Mesenchymal stem cell (in vitro differentiated cells and primary cell): Measurements from ENCODE around the gene SIM2.

Experiments
- DNase-seq: peaks from one replicate; pipeline ENCODE4 v3.0.0-alpha.2; 2013
- H2AFZ ChIP-seq: one replicate; pipeline ENCODE4 v1.6.1; 2013; ENCODE audit warnings: low read depth, mild to moderate bottlenecking, control low read depth, inconsistent platforms, low read length, moderate library complexity
- H2AK5ac ChIP-seq: 2 replicates; pipeline ENCODE4 v1.6.1; 2013; ENCODE audit warnings: low read length, moderate library complexity, mild to moderate bottlenecking, inconsistent platforms; ENCODE audit not compliant: severe bottlenecking
- H2BK120ac ChIP-seq: one replicate; pipeline ENCODE4 v1.6.1; 2013; ENCODE audit warnings: low read depth, mild to moderate bottlenecking, inconsistent platforms, low read length, moderate library complexity
- H2BK12ac ChIP-seq, 2 experiments: one replicate each; pipeline ENCODE4 v1.6.1; 2013; ENCODE audit warnings: inconsistent platforms in 2 of 2, low read length in 2 of 2, mild to moderate bottlenecking in 2 of 2, moderate library complexity in 2 of 2, control low read depth in 1 of 2
- H2BK15ac ChIP-seq: one replicate; pipeline ENCODE4 v1.6.1; 2013; ENCODE audit warnings: mild to moderate bottlenecking, low read depth, inconsistent platforms; ENCODE audit not compliant: poor library complexity, severe bottlenecking
- H2BK5ac ChIP-seq: 2 replicates; pipeline ENCODE4 v1.6.1; 2013; ENCODE audit warnings: low read depth, mild to moderate bottlenecking, low read length, control low read depth, inconsistent platforms; ENCODE audit not compliant: poor library complexity, severe bottlenecking
- H3K14ac ChIP-seq, 2 experiments: one replicate each; pipeline ENCODE4 v1.6.1; 2013; ENCODE audit warnings: inconsistent platforms in 2 of 2, low read length in 2 of 2, control low read depth in 1 of 2, mild to moderate bottlenecking in 1 of 2, moderate library complexity in 1 of 2
- H3K18ac ChIP-seq, 2 experiments: one replicate each; pipeline ENCODE4 v1.6.1; 2013; ENCODE audit warnings: inconsistent platforms in 2 of 2, low read length in 2 of 2, control low read depth in 1 of 2, low read depth in 1 of 2, mild to moderate bottlenecking in 1 of 2
- H3K23ac ChIP-seq, 2 experiments: one replicate each; pipeline ENCODE4 v1.6.1; 2013; ENCODE audit warnings: inconsistent platforms in 2 of 2, low read length in 2 of 2, mild to moderate bottlenecking in 2 of 2, moderate library complexity in 2 of 2, control low read depth in 1 of 2
- H3K27ac ChIP-seq: 2 replicates; pipeline ENCODE4 v1.5.1; 2013; ENCODE audit warnings: mild to moderate bottlenecking, moderate library complexity, low read length, control low read depth, inconsistent platforms; ENCODE audit not compliant: poor library complexity, severe bottlenecking
- H3K27me3 ChIP-seq, 2 experiments: 2 replicates each; pipeline versions ENCODE4 v1.6.1 to v1.7.0; 2013; ENCODE audit warnings: low read length in 2 of 2, mild to moderate bottlenecking in 2 of 2, moderate library complexity in 2 of 2, control low read depth in 1 of 2, inconsistent platforms in 1 of 2; ENCODE audit not compliant: control insufficient read depth in 1 of 2, insufficient read depth in 1 of 2
- H3K36me3 ChIP-seq, 2 experiments: 2 replicates each; pipeline versions ENCODE4 v1.6.1 to v1.7.0; 2013; ENCODE audit warnings: low read length in 2 of 2, control low read depth in 1 of 2, inconsistent platforms in 1 of 2, low read depth in 1 of 2, mild to moderate bottlenecking in 1 of 2; ENCODE audit not compliant: insufficient read depth in 2 of 2, control insufficient read depth in 1 of 2
- H3K4ac ChIP-seq, 2 experiments: one replicate each; pipeline ENCODE4 v1.6.1; 2013; ENCODE audit warnings: inconsistent platforms in 2 of 2, low read length in 2 of 2, mild to moderate bottlenecking in 2 of 2, moderate library complexity in 2 of 2, control low read depth in 1 of 2, low read depth in 1 of 2
- H3K4me1 ChIP-seq: 2 replicates; pipeline ENCODE4 v1.6.1; 2013; ENCODE audit warnings: low read depth, low read length, control low read depth; ENCODE audit not compliant: control insufficient read depth, insufficient read depth
- H3K4me2 ChIP-seq: 2 replicates; pipeline ENCODE4 v1.6.1; 2013; ENCODE audit warnings: low read length, mild to moderate bottlenecking, inconsistent platforms; ENCODE audit not compliant: poor library complexity, severe bottlenecking
- H3K4me3 ChIP-seq, 2 experiments: 2 replicates each; pipeline versions ENCODE4 v1.5.1 to v1.7.0; 2013; ENCODE audit warnings: low read length in 2 of 2, mild to moderate bottlenecking in 2 of 2, control low read depth in 1 of 2, low read depth in 1 of 2; ENCODE audit not compliant: insufficient read depth in 1 of 2
- H3K79me1 ChIP-seq: replicated peaks from 2 replicates; pipeline ENCODE4 v1.6.1; 2013; ENCODE audit warnings: mild to moderate bottlenecking, control low read depth, low read length, inconsistent platforms; ENCODE audit not compliant: poor library complexity, severe bottlenecking
- H3K9ac ChIP-seq: 2 replicates; pipeline ENCODE4 v1.7.0; 2013; ENCODE audit warnings: mild to moderate bottlenecking, low read length, moderate library complexity
- H3K9me3 ChIP-seq: 2 replicates; pipeline ENCODE4 v1.7.0; 2013; ENCODE audit warnings: mild to moderate bottlenecking, low read length; ENCODE audit not compliant: control insufficient read depth
- H4K8ac ChIP-seq: one replicate; pipeline ENCODE4 v1.6.1; 2013; ENCODE audit warnings: inconsistent platforms, mild to moderate bottlenecking, low read length, moderate library complexity
- H4K91ac ChIP-seq: one replicate; pipeline ENCODE4 v1.6.1; 2013; ENCODE audit warnings: mild to moderate bottlenecking, low read length, inconsistent platforms
- WGBS: methylation state at CpG from one replicate; pipeline ENCODE4 v1.1.7; 2013; ENCODE audit warnings: mixed read lengths; 5-methylcytosine and 5-hydroxymethylcytosine counted together

The SIM2 gene

DNA sequence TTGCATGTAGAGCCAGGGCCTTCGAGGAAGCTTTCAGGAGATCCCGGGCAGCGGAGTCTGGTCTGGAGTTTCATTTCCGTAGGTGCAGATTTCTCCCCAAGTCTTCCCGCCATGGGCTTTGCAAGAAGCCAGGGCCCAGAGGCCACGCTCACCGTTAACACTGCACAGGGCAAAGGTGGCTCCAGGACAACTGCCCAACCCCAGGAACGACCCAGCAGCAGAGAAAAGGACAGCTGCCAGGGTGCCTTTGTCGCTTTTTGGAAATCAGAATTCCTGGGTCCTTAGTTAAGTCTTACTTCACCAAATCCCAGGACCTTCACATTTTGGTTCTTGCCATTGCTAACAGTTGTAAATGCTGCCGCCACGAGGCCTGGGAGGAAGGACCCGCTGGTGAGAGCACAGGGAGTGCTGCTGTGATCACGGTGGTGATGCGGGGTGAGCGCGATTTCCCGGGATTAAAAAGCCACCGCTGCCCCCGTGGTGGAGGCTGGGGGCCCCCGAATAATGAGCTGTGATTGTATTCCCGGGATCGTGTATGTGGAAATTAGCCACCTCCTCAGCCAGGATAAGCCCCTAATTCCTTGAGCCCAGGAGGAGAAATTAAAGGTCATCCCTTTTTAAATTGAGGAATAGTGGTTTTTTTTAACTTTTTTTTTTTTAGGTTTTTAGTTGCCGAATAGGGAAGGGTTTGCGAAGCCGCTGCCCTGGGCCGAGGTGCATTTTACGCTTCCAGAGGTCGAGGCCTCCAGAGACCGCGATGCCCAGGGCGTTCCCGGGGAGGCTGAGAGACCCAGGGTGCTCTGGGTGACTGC lies 8.2 kb downstream of the SIM2 start:
- H4K8ac ChIP-seq: no peak overlapping the region
- H3K4me2 ChIP-seq: no peak overlapping the region
- no peaks in the 10 kb centered on the region for H3K9me3 ChIP-seq
- no peaks in the 10 kb centered on the region for H3K79me1 ChIP-seq
- H3K23ac ChIP-seq: no peak overlapping the region
- H2BK15ac ChIP-seq: no peak overlapping the region
- no peak overlapping the region for H3K9ac ChIP-seq
- H3K36me3 ChIP-seq: no peaks in the 10 kb centered on the region
- H4K91ac ChIP-seq: no peak overlapping the region
- no peak overlapping the region for H3K14ac ChIP-seq
- H3K4ac ChIP-seq: no peak overlapping the region
- no peak overlapping the region for H3K18ac ChIP-seq
- no peak overlapping the region for H2AFZ ChIP-seq
- WGBS: 6% methylated on average over 32 of the region's 32 CpGs
- no peak overlapping the region for H3K4me3 ChIP-seq
- H2BK5ac ChIP-seq: no peak overlapping the region
- H2BK120ac ChIP-seq: no peak overlapping the region
- no peak overlapping the region for H3K27ac ChIP-seq
- H3K4me1 ChIP-seq: peaks cover 49% of the 10 kb centered on the region
- H2AK5ac ChIP-seq: no peak overlapping the region
- no peak overlapping the region for H2BK12ac ChIP-seq
- H3K27me3 ChIP-seq: peaks cover 85 to 97% of the 10 kb centered on the region in 2 experiments
- DNase-seq: no peak

DNA sequence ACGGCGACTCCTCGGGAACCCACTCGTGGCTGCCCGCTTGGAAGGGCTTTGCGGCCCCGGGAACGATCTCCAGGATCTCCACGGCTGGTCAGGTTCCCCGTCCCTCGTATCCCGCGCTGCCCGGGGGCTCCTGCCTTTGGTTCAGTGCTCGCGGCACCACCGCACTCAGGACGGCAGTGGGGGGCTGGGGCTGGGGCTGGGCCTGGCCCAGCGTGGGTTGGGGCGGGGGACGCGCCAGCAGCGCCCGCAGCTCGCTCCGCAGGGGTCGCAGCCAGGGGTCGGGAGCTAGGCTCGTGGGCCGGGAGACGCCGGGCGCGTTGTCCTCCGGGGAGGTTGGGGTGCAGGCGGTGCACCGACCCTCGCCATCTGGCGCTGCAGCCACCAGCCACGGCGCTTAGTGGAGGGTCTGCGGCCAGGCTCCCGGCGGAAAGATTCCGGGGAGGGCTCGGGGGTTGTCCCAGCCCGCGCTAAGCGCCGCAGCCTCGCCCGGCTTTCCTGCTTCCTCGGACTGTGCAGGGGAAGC lies 8.9 kb downstream of the SIM2 start:
- Histone ChIP-seq H2AK5ac (no peak overlapping the region), H2BK15ac (no peak overlapping the region), H3K23ac (no peak overlapping the region), H3K14ac (no peak overlapping the region), H3K9ac (no peak overlapping the region), H3K4ac (no peak overlapping the region), H3K27me3 (peaks cover 83 to 97% of the 10 kb centered on the region in 2 experiments), H3K4me3 (peak overlapping the region in 1 of 2 experiments; percentile 45), H3K9me3 (no peaks in the 10 kb centered on the region), H2AFZ (no peak overlapping the region), H3K18ac (no peak overlapping the region), H3K36me3 (no peaks in the 10 kb centered on the region), H3K27ac (no peak overlapping the region), H3K79me1 (no peaks in the 10 kb centered on the region), H4K8ac (no peak overlapping the region), H3K4me1 (peaks cover 49% of the 10 kb centered on the region), H2BK5ac (no peak overlapping the region), H4K91ac (no peak overlapping the region), H3K4me2 (peak overlapping the region; percentile 65), H2BK120ac (no peak overlapping the region), H2BK12ac (no peak overlapping the region)
- 3% methylated on average over 49 of the region's 53 CpGs for WGBS
- DNase-seq: no peak

DNA sequence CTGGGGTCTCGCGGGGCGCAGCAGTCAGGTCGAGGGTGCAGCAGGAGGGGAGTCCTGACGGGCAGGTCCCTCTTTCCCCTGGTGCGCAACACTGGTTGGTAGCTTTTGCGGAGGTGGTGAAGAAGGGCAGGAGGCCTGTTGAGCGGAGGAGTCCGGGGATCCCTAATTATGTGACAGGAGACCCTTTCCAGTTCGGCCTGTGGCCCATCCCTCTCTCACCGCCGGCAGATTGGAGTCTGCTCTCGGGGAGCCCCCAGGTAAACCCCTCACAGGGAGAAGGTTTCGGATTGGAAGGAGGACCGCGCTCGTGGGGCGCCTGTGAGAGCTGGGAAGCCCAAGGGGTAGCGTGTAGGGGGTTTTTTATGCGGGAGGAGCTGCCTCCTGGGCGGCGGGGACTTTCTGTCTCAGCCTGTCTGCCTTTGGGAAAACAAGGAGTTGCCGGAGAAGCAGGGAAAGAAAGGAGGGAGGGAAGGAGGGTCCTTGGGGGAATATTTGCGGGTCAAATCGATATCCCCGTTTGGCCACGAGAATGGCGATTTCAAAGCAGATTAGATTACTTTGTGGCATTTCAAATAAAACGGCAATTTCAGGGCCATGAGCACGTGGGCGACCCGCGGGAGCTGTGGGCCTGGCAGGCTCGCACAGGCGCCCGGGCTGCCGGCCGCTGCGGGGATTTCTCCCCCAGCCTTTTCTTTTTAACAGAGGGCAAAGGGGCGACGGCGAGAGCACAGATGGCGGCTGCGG lies 9.5 kb downstream of the SIM2 start:
- H3K4me3 ChIP-seq: peak overlapping the region in 1 of 2 experiments; percentile 45

More for the DNA sequence above, 9.5 kb downstream of the SIM2 start:
- Histone ChIP-seq H4K8ac (no peak overlapping the region), H3K4ac (no peak overlapping the region), H2AK5ac (no peak overlapping the region), H3K23ac (peak overlapping the region in 1 of 2 experiments; percentile 72), H2BK120ac (no peak overlapping the region), H3K9me3 (no peaks in the 10 kb centered on the region), H2AFZ (no peak overlapping the region), H3K36me3 (no peaks in the 10 kb centered on the region), H3K9ac (no peak overlapping the region), H2BK12ac (no peak overlapping the region), H3K14ac (peak overlapping the region in 1 of 2 experiments; percentile 33), H3K27ac (no peak overlapping the region), H3K4me2 (peak overlapping the region; percentile 65), H2BK5ac (peak overlapping the region; percentile 49), H3K4me1 (peaks cover 49% of the 10 kb centered on the region), H4K91ac (no peak overlapping the region), H2BK15ac (no peak overlapping the region), H3K18ac (no peak overlapping the region), H3K27me3 (peaks cover 82 to 97% of the 10 kb centered on the region in 2 experiments), H3K79me1 (no peaks in the 10 kb centered on the region)
- WGBS: 1% methylated on average over 41 of the region's 44 CpGs
- no peak for DNase-seq
